ENCODE results near the gene R3HDM1.

Gene R3HDM1

DNA sequence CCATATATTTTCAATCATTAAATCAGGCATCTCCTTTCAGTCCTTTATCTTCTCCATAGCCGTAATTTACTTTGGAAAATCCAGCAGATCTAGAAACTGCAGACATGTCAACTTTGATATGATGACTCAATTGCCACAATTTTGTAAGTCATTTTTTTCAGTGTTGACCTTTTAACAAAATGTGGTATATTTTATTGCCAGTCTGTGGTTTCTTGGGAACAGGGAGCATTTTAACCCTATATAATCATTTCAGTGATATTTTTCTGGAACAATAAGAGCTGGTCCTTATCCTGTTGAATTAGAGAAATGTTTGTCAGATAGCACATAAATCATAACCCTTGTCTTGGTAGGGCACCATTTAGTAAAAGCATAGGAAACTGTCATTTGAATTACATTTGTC is 119.4 kb downstream of the R3HDM1 start:
- TF ChIP-seq GATA2 (IDR thresholded peaks at IDR 0.05; ENCODE audit: low read depth, low read length) (no peak), GATA3 (IDR thresholded peaks at IDR 0.05; ENCODE audit: low read depth, low read length) (no peak)

DNA sequence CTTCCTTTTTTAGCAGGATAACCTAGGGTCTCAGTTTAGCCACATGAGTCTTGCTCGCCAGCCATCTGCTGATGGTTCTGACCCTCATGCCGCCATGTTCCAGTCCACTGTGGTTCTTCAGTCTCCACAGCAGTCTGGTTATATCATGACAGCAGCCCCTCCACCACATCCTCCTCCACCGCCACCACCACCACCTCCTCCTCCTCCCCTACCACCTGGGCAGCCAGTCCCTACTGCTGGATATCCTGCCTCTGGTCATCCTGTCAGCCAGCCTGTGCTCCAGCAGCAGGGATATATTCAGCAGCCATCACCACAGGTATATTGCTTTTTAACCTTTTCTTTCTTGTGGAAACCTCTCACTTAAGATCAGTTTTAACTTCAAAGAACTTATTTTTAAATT is 120.4 kb downstream of the R3HDM1 start:
- TF ChIP-seq GATA3 (IDR thresholded peaks at IDR 0.05; ENCODE audit: low read depth, low read length) (no peak), GATA2 (IDR thresholded peaks at IDR 0.05; ENCODE audit: low read depth, low read length) (no peak)

DNA sequence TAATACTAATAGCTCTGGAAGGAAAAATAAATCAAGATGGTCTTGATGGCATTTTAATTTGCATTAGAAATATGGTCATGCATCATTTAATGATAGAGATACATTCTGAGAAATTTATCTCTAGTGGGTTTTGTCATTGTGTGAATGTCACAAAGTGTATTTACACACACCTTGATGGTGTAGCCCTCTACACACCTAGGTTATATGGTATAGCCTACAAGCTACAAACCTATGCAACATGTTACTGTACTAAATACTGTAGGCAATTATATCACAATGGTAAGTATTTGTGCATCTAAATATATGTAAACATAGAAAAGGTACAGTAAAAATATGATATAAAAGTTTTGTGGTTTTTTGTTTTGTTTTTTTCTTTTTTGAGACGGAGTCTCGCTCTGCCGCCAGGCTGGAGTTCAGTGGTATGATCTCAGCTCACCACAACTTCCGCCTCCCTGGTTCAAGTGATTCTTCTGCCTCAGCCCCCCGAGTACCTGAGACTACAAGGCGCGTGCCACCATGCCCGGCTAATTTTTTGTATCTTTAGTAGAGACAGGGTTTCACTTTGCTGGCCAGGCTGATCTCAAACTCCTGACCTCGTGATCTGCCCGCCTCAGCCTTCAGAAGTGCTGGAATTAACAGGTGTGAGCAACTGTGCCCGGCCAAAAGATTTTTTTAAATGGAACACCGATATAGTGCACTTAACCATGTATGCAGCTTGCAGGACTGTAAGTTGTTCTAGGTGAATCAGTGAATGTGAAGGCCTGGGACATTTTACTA is 126.7 kb downstream of the R3HDM1 start:
- TF ChIP-seq GATA2 (IDR thresholded peaks at IDR 0.05; ENCODE audit: low read depth, low read length) (no peak), GATA3 (IDR thresholded peaks at IDR 0.05; ENCODE audit: low read depth, low read length) (no peak)

DNA sequence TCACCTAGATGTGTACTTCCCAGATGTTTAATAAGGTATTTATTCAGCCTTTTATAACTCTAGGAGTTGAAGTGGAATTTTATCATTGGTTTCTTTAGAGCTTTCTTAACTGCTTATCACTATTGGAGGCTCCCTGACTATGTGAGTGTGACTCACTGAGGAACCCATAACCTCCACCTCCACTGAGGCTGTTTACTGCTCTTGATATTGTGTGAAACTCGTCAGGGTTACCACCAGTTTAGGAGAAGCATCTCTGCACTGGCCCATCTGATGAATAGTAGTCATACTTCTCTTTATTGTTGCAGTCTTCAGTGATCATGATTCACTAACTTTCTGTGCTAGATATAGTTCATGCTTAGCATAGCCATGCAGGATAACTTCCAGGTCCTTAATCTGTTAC is 130.8 kb downstream of the R3HDM1 start:
- no peak for TF ChIP-seq GATA2 (IDR thresholded peaks at IDR 0.05; ENCODE audit: low read depth, low read length)
- no peak for TF ChIP-seq GATA3 (IDR thresholded peaks at IDR 0.05; ENCODE audit: low read depth, low read length)

DNA sequence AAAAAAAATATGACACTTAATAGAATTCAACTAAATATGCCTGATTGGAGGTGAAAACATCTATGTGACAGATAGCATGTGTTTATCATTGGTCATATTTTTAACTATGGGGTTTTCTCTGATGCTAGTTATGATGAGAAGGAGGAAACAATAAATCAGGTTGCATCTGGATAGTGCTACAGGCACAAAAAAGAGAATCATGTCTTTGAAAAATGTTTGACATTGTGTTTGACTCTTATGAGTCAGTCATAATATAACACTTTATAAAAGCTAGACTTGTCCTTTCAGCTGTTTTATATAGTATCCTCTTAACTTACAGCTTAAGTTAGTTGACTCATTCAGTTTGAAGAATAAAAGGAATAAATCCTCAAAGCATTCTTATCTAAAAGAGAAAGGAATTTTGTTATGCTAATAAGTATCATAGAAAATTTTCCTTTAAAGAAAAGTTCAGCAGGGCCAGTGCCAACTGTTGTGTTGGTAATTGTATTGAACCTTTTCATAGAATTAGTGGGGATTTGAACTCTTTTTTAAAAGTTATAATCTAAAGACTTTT is 131.9 kb downstream of the R3HDM1 start:
- TF ChIP-seq GATA3 (IDR thresholded peaks at IDR 0.05; ENCODE audit: low read depth, low read length) (no peak), GATA2 (IDR thresholded peaks at IDR 0.05; ENCODE audit: low read depth, low read length) (no peak)

DNA sequence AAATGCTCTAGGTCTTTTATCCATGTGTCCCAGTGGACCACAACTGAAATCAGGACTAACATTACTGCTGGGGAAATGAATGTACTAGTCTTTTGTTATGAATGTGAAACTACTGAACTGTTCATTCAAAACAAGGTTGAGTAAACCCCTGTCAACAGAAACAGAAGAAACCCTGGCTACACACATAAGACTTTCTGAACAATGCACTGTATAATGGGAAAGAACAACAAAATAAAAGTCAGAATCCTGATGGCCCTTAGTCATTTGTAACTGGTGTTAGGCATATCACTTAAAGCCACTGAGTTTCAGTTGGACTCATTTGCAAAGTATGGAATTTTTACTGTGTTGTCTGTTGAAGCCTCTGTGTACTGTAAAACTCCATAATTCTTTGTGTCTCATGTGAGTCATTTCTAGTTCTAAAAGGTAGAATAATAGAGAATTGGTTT is 133.4 kb downstream of the R3HDM1 start:
- no peak for TF ChIP-seq GATA2 (IDR thresholded peaks at IDR 0.05; ENCODE audit: low read depth, low read length)
- no peak for TF ChIP-seq GATA3 (IDR thresholded peaks at IDR 0.05; ENCODE audit: low read depth, low read length)

DNA sequence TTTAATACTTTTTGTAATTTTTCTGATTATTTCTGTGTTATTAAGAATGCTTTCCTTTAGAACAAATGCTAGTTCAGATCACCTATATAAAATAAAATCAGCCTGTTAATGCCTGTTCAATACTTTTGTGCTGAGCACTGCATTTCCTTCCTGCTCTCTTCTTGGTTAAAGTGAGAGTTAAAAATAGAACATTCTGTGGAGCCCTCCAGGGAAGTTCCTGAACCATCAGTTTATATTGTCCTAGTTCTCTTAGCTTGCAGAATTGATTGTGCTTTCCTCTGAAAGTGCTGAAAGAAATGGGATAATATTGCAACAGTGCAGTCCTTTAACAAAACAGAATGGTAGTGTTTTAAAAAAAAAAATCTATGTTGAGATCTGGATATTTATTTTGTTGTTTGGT is 135.8 kb downstream of the R3HDM1 start:
- TF ChIP-seq GATA3 (IDR thresholded peaks at IDR 0.05; ENCODE audit: low read depth, low read length) (no peak), GATA2 (IDR thresholded peaks at IDR 0.05; ENCODE audit: low read depth, low read length) (no peak)

DNA sequence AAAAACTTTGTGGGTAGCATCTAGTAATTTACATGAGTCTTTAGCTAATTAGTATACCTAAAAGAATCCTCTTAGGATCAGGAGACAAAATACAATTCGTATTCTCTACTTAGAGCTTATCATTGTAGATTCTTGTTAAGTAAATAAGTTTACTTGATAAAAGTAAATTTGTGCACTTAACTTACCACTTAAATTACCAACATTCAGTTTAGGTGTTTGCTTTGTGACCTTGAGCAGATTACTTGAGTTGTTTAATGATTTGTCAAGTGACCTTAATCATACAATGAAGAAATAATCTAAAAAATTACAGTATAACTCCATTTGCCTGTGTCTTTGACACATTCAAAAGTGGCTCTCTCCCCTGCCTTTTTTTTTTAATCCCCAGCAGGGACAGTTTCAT is 143.2 kb downstream of the R3HDM1 start:
- TF ChIP-seq GATA3 (IDR thresholded peaks at IDR 0.05; ENCODE audit: low read depth, low read length) (no peak), GATA2 (IDR thresholded peaks at IDR 0.05; ENCODE audit: low read depth, low read length) (no peak)

DNA sequence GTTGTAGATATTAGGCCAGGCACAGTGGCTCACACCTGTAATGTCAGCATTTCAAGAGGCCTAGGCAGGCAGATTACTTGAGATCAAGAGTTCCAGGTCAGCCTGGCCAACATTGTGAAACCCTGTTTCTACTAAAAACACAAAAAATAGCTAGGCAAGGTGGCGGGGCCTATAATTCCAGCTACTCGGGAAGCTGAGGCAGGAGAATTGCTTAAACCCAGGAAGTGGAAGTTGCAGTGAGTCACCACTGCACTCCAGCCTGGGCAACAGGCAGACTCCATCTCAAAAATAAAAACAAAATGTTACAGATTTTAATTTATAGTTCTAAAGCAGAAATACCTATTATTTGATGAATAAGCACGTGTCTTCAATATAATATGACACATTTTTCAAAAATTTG is 144.7 kb downstream of the R3HDM1 start:
- TF ChIP-seq GATA2 (IDR thresholded peaks at IDR 0.05; ENCODE audit: low read depth, low read length) (no peak), GATA3 (IDR thresholded peaks at IDR 0.05; ENCODE audit: low read depth, low read length) (no peak)

DNA sequence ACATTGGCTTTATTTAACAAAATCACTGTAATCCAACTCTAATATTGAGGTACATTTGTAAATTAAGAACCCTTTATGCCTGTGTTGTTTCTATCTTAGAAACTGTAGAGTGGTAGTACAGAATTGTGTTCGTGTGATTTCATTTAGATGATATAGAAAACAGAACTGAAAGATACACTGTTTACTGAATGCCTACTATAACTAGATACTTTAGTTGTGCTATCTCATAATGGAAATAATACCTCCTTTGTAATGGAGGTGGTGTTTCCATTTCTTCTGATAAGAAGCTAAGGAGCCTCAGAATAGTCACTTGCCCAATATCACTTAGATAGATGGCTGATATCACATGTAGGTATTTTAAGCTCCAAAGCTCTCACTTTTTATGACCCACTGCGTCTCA is 147.8 kb downstream of the R3HDM1 start:
- TF ChIP-seq GATA3 (IDR thresholded peaks at IDR 0.05; ENCODE audit: low read depth, low read length), result no peak
- TF ChIP-seq GATA2 (IDR thresholded peaks at IDR 0.05; ENCODE audit: low read depth, low read length), result no peak

DNA sequence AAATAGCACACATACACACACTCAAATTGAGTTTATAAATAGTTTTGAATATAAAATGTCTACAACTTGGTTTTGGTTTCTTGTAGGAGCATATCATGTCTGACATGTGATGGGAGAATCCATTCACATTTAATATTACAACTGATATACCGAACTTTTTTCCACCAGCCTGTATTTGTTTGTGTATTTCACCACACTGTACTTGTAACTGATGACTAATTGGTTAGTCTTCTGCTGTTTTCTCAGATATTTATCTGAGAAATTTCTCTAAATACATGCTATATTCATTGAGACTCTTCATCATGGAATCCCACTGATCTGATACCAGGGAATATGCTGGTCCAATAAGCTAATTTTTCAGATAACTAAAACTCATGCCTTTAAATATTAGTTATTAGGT is 154.1 kb downstream of the R3HDM1 start:
- TF ChIP-seq GATA3 (IDR thresholded peaks at IDR 0.05; ENCODE audit: low read depth, low read length) (no peak), GATA2 (IDR thresholded peaks at IDR 0.05; ENCODE audit: low read depth, low read length) (no peak)

DNA sequence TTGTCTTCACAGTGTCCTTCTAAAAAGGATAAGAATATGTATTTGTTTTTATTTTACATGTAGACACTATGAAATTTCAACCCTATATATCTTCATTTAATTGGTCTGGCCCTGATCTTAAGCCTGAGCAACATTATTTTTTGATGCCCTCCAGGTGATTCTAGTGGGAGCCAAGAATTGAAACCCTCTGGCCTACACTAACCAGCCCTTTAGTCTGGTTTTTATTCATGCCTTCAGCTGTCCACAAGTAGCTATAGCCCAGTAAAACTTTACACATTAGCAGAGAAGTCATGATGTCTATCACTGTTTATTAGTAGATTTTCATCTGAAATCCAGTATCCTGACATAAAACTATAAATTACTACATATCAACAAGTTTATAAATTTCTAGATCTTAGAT is 157.7 kb downstream of the R3HDM1 start:
- TF ChIP-seq GATA2 (IDR thresholded peaks at IDR 0.05; ENCODE audit: low read depth, low read length), result no peak
- TF ChIP-seq GATA3 (IDR thresholded peaks at IDR 0.05; ENCODE audit: low read depth, low read length), result no peak

DNA sequence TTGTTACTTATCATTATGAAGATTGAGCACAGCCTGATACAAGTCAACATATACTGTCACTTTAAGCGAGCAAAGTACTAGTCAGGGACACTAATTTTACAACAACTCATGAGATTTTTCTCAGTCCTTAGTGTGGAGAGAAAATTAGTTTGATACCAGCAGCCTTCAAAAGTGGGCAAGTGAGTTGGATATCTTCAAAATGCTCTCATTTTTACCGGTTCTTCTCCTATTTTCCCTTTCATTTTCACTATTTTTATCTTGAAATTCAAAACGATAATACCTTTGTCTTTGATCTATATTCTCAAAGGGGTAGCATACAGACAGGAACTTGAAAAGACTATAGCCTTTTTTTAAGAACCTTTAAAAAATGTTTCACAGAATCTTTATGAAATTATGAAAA is 158.4 kb downstream of the R3HDM1 start:
- no peak for TF ChIP-seq GATA2 (IDR thresholded peaks at IDR 0.05; ENCODE audit: low read depth, low read length)
- TF ChIP-seq GATA3 (IDR thresholded peaks at IDR 0.05; ENCODE audit: low read depth, low read length), result no peak

DNA sequence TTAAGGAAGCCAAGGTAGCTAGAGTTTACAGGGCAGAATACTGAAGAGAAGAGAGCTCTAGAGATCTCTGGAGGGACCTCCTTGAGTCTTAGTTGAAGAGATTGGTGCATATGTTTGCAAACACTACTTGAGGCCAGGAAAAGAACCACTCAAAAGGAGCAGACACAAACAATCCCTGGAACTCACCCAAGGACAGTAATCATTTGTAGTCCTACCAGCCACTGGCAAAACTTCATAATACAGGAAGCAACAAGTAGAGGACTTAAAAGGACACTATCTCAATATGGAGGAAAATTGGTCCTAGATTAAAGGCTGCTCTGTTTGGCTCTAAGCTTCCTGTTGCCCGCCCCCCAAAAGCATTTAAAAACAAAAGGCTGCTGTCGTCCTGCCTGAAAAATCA is 163.4 kb downstream of the R3HDM1 start:
- TF ChIP-seq GATA2 (IDR thresholded peaks at IDR 0.05; ENCODE audit: low read depth, low read length) (no peak), GATA3 (IDR thresholded peaks at IDR 0.05; ENCODE audit: low read depth, low read length) (no peak)

DNA sequence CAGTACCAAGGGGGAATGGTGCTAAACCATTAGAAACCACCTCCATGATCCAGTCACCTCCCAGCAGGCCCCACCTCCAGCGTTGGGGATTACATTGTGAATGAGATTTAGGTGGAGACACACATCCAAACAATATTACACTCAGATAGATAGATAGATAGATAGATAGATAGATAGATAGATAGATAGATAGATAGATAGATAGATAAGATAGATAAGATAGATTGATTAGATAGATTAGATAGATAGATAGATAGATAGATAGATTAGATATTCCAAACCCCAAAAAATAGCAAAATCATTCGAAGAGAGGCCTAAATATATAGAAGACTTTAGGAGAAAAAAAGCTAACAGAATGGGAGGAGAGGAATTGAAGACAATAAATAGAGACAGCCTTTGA is 167.6 kb downstream of the R3HDM1 start:
- TF ChIP-seq GATA2 (IDR thresholded peaks at IDR 0.05; ENCODE audit: low read depth, low read length) (no peak), GATA3 (IDR thresholded peaks at IDR 0.05; ENCODE audit: low read depth, low read length) (no peak)

Measured in SH-SY5Y (cell line).